NCI-H510A (cell line): ENCODE measurements around the gene GFRA4.

Experiments used
- DNase-seq: peaks from one replicate; lab custom pipeline; 2025; lab: John Stamatoyannopoulos, UW

Gene GFRA4

GRCh38 chr20:3694864-3695263 is 31.7 kb upstream of the GFRA4 start:
- DNase-seq: no peak

- DNase-seq: no peak
These were observed 30.2 kb upstream of the GFRA4 start for GRCh38 chr20:3693376-3693775.

GRCh38 chr20:3692706-3693294 is 29.6 kb upstream of the GFRA4 start:
- DNase-seq: no peak

- DNase-seq: no peak
These were observed 28.7 kb upstream of the GFRA4 start for GRCh38 chr20:3691897-3692296.

GRCh38 chr20:3691306-3691705 is 28.1 kb upstream of the GFRA4 start:
- no peak for DNase-seq

GRCh38 chr20:3690413-3690812 is 27.2 kb upstream of the GFRA4 start:
- no peak for DNase-seq

GRCh38 chr20:3689978-3690377 is 26.8 kb upstream of the GFRA4 start:
- no peak for DNase-seq

GRCh38 chr20:3687655-3688054 is 24.5 kb upstream of the GFRA4 start:
- no peak for DNase-seq

- DNase-seq: no peak
These were observed 23.7 kb upstream of the GFRA4 start for GRCh38 chr20:3686867-3687321.

GRCh38 chr20:3686421-3686820 is 23.2 kb upstream of the GFRA4 start:
- DNase-seq: no peak

- DNase-seq: no peak
These were observed 22.1 kb upstream of the GFRA4 start for GRCh38 chr20:3685341-3685740.

- no peak for DNase-seq
These were observed 19.0 kb upstream of the GFRA4 start, which contains the start of gene ADAM33 for GRCh38 chr20:3681931-3682781. Gene ADAM33 (minus strand): TSS chr20:3682010. CDS start chr20:3682004, 6 bp downstream.

GRCh38 chr20:3681352-3681930 is 18.2 kb upstream of the GFRA4 start:
- no peak for DNase-seq

GRCh38 chr20:3680701-3681351 is 17.6 kb upstream of the GFRA4 start:
- no peak for DNase-seq

- DNase-seq: no peak
These were observed 16.8 kb upstream of the GFRA4 start for GRCh38 chr20:3679749-3680700.

- no peak for DNase-seq
These were observed 15.9 kb upstream of the GFRA4 start for GRCh38 chr20:3678856-3679720.

GRCh38 chr20:3678198-3678597 is 15.0 kb upstream of the GFRA4 start:
- no peak for DNase-seq

GRCh38 chr20:3677733-3678132 is 14.5 kb upstream of the GFRA4 start:
- DNase-seq: no peak

GRCh38 chr20:3674995-3675900 is 12.0 kb upstream of the GFRA4 start:
- no peak for DNase-seq
